Endothelial cell (in vitro differentiated cells): ENCODE results near the gene VPS16. TPM values are rescaled to one million over a fixed set of nuclear protein-coding genes. Genes with fewer than 3 reads are reported as not detected.

ENCODE experiments used
- DNase-seq: peaks from one replicate; pipeline ENCODE4 v3.0.0; 2021; ENCODE audit warnings: low spot score
- H3K27ac Mint-ChIP-seq: one replicate; pipeline ENCODE4 v1.8.0; 2021; ENCODE audit warnings: mixed read lengths, inconsistent platforms; ENCODE audit not compliant: unreplicated experiment
- H3K27me3 Mint-ChIP-seq: one replicate; pipeline ENCODE4 v1.8.0; 2021; ENCODE audit warnings: mild to moderate bottlenecking, moderate library complexity, mixed read lengths, inconsistent platforms; ENCODE audit not compliant: unreplicated experiment
- H3K36me3 Mint-ChIP-seq: one replicate; pipeline ENCODE4 v1.8.0; 2021; ENCODE audit warnings: mild to moderate bottlenecking, low read depth, mixed read lengths, inconsistent platforms; ENCODE audit not compliant: unreplicated experiment
- H3K4me1 Mint-ChIP-seq: one replicate; pipeline ENCODE4 v1.8.0; 2021; ENCODE audit warnings: mild to moderate bottlenecking, mixed read lengths, inconsistent platforms; ENCODE audit not compliant: unreplicated experiment
- H3K4me3 Mint-ChIP-seq: one replicate; pipeline ENCODE4 v1.8.0; 2021; ENCODE audit warnings: mild to moderate bottlenecking, mixed read lengths, inconsistent platforms; ENCODE audit not compliant: unreplicated experiment
- H3K9me3 Mint-ChIP-seq: one replicate; pipeline ENCODE4 v1.8.0; 2021; ENCODE audit warnings: mixed read lengths, inconsistent platforms; ENCODE audit not compliant: unreplicated experiment
- total RNA-seq: library from RNA; stranded (reverse); fragmentation: NEBNext Ultra II Directional; extraction: Animal tissue kit (Norgen Biotek cat#: 25700); gene quantifications from one replicate; pipeline ENCODE4 v1.2.1, GENCODE V29; 2021; ENCODE audit not compliant: unreplicated experiment
- TF ChIP-seq, protein P1 (sequence below): fragments of 200-600 bp; sonication (generic); IDR thresholded peaks from one replicate; pipeline ENCODE4 v1.5.0; 2021; ENCODE audit warnings: antibody characterized with exemption; ENCODE audit not compliant: unreplicated experiment

VPS16 gene
- total RNA-seq, 1 donor from 2014 or later = 43.3 TPM

DNA sequence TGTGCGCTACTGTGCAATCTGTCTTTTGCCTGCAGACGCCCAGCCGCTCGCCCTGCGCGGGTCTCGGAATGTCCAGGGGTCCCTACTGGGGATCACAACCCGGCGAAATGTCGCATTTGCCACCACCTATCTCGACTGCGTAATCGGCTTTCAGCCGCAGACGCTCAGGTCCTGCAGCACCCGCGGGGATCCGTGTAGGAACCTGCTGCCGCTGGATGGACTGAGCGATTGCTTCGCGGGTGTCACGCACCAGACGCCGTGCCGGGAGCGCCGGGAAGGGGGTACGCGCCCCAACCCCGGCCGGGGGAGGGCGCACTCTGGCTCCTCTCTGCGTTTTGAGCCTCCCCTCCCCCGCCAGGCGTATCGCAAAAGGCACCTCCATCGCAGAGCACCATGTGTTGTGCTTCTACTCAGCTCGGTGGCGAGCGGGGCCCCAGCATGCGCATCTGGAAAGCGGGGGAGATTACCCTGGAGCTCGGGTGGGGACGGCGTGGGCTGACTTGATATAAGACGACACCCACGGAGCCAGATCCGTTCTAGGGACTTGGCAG lies 32.0 kb downstream of the VPS16 start:
- no peaks in the 10 kb centered on the region for H3K9me3 Mint-ChIP-seq
- H3K27ac Mint-ChIP-seq = no peak overlapping the region
- TF ChIP-seq, protein P1, sequence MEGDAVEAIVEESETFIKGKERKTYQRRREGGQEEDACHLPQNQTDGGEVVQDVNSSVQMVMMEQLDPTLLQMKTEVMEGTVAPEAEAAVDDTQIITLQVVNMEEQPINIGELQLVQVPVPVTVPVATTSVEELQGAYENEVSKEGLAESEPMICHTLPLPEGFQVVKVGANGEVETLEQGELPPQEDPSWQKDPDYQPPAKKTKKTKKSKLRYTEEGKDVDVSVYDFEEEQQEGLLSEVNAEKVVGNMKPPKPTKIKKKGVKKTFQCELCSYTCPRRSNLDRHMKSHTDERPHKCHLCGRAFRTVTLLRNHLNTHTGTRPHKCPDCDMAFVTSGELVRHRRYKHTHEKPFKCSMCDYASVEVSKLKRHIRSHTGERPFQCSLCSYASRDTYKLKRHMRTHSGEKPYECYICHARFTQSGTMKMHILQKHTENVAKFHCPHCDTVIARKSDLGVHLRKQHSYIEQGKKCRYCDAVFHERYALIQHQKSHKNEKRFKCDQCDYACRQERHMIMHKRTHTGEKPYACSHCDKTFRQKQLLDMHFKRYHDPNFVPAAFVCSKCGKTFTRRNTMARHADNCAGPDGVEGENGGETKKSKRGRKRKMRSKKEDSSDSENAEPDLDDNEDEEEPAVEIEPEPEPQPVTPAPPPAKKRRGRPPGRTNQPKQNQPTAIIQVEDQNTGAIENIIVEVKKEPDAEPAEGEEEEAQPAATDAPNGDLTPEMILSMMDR = no peak
- peaks cover 31% of the 10 kb centered on the region for H3K4me1 Mint-ChIP-seq
- H3K27me3 Mint-ChIP-seq = peaks cover 2% of the 10 kb centered on the region
- peak overlapping the region; percentile 91 for H3K4me3 Mint-ChIP-seq
- peak; percentile 43 for DNase-seq
- peaks cover 8% of the 10 kb centered on the region for H3K36me3 Mint-ChIP-seq

DNA sequence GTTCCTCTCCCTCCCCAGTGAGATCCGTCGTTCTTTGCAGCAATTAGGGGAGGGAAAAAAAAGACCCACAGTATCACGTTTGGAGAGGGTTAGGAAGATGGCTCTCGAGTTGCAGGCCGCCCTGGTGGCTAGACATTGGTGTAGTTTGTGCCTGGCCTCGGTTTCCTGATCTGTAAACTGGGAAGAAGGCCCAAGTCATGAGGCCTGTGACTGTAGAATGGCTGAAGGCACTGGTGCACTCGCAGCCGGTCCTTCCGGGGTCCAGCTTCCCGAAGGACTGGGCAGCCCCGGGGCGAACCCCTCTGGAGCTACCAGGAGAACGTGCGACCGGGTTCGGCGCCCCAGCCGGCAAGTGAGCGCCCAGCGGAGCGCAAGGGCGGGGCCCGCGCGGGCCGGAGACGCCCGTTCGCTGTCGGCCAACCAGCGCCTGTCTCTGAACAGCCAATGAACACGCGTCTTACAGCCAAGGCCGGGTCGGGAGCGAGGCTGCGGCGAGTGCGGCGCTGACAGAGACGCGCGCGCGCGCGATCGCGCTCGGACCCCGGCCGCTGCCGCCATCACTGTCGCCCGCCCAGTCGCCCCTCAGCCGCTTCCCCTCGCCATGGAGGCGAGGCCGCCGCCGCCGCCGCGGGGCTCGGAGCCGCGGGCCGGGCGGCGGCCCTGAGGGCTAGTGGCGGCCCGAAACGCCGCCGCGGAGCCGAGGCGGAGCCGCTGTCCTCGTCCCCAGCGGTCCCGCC lies 32.6 kb downstream of the VPS16 start, which contains the start of gene PTPRA:
Gene PTPRA (plus strand): TSS at position 472 of the 737 bp plus-strand sequence. CDS start 90,797 bp downstream, outside the sequence.
- Mint-ChIP-seq H3K9me3 (no peaks in the 10 kb centered on the region), H3K36me3 (peaks cover 8% of the 10 kb centered on the region)

DNA sequence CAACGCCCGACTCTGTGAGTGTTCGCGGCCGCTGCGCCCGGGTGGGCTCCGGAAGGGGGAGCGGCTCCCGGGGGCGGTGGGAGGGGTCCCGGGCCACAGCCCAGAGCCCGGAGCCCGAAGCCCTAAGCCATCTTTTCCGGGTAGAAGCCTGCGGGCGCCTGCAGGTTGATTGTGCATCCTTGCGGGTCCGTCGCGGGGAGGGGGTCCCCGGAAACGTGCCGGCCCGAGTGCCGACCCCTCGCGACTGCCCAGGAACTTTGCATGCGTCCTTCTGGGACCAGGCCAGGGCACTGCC lies 33.1 kb downstream of the VPS16 start:
- Mint-ChIP-seq H3K27ac (peak overlapping the region; percentile 48), H3K9me3 (no peaks in the 10 kb centered on the region), H3K36me3 (peaks cover 8% of the 10 kb centered on the region), H3K27me3 (peaks cover 2% of the 10 kb centered on the region), H3K4me3 (peak overlapping the region; percentile 91), H3K4me1 (peaks cover 31% of the 10 kb centered on the region)
- peak; percentile 82 for DNase-seq
- TF ChIP-seq, protein P1 = no peak

More for the DNA sequence above, 32.6 kb downstream of the VPS16 start, which contains the start of gene PTPRA:
- Mint-ChIP-seq H3K4me1 (peaks cover 31% of the 10 kb centered on the region), H3K27me3 (peaks cover 2% of the 10 kb centered on the region), H3K27ac (peak within 1 kb of the TSS; percentile 48), H3K4me3 (peak within 1 kb of the TSS; percentile 91)
- TF ChIP-seq, protein P1 = no peak
- DNase-seq = peak; percentile 90

DNA sequence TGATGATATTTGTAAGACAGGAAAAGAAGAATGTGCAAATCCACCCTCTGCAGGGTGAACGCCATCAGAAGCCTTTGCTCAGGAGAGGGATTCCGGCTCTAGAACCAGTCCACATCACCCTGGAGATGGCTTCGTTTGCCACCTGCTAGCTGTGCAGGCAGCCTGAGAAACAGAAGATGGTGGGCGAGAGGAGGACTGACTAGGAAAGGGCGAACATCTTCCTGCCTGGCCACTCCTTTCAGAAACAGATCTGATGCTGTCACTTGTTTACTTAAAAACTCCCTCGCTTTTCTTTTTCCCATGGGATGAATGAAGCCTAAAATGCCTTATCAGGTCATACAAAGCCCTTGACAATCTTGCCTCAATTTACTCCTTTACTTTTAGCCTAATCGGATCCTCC lies 33.9 kb downstream of the VPS16 start:
- peak overlapping the region; percentile 91 for H3K4me3 Mint-ChIP-seq
- no peak for DNase-seq
- H3K4me1 Mint-ChIP-seq = peaks cover 29% of the 10 kb centered on the region
- peaks cover 2% of the 10 kb centered on the region for H3K27me3 Mint-ChIP-seq
- H3K27ac Mint-ChIP-seq = peak overlapping the region; percentile 5
- peaks cover 8% of the 10 kb centered on the region for H3K36me3 Mint-ChIP-seq
- H3K9me3 Mint-ChIP-seq = no peaks in the 10 kb centered on the region
- TF ChIP-seq, protein P1 = no peak

DNA sequence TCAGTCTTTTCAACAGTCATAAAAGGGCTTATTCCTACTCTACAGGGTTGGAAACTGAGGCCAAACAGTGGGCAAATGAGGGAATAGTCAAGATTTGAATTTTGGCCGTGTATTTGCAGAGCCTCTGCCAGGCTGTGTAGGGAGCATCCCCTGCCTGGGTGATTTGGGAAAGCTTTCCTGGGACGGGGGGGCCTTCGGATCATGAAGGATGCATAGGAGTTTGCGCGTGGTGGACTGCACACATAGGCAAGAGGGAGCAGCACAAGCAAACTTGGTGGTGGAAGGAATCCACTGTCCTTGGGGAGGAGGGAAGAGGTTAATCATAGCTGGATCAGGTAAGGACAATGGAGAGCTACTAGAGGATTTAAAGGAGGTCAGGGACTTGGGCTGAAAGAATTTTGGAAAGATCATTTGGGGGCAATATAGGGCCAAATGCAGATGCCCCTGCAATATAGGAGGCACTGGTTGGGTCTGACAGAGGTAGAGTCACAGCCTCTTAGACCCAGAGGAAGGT lies 35.2 kb downstream of the VPS16 start:
- Mint-ChIP-seq H3K9me3 (no peaks in the 10 kb centered on the region), H3K4me3 (peak overlapping the region; percentile 60), H3K4me1 (peaks cover 23% of the 10 kb centered on the region), H3K27me3 (peaks cover 2% of the 10 kb centered on the region), H3K27ac (no peak overlapping the region), H3K36me3 (peaks cover 8% of the 10 kb centered on the region)
- no peak for DNase-seq
- TF ChIP-seq, protein P1 = no peak
